Measurements from ENCODE around the gene SLC46A2.

Gene SLC46A2

DNA sequence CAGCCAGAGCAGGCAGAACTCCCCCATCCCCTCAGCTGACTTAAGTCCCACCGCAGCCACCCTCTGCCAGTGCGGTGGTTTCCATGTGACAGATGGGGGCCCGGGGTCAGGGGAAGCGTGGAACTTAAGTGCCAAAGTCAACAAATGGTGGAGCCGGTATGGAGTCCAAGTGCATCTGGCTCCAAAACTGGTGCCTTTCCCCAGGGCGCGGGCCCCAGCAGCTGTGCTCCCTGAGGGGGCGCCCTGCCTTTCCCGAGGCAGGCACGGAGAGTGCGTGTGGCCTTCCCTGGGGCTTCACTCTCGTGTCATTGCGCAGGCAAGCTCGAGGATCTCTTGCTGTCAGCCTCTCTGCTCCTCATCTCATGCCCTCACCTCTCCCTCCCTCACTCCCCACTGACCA is 33.8 kb downstream of the SLC46A2 start:
- FAIRE-seq: no peak

DNA sequence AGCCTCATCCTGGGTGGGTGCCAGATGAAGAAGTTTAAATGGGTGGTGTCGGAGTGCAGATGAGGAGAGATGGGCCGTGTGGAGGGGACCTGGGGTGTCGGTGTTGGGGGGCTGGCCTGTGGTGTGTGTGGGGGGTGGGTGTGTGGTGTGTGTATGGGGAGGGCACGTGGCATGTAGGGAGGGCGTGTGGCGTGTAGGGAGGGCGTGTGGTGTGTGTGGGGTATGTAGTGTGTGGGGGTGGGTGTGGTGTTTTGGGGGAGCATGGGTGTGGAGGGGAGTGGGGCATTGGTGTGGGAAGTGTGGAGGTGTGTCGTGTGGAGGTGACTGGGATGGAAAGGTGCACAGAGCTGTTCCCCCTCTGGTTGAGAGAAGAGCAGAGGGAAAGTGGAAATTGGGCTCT is 34.5 kb downstream of the SLC46A2 start:
- no peak for FAIRE-seq

DNA sequence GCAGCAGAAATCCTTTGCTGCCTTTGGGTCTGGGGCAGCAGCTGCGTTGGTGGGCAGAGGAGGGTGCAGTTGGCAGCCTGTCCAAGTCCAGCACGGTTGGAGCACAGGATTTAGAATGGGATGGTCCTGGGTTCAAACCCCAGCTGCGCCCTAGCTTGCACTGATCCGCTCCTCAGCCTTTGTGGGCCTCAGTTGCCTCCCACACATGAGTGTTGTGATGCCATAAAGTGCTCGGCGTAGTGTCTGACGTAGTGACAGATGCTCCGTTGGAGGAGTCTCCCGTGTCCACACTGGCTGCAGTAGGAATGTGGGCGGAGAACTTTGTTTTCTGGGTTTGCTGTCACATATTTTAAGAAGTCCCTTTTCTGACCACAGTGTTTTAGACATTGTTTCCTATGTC is 36.0 kb downstream of the SLC46A2 start:
- FAIRE-seq: no peak

- FAIRE-seq: no peak
Measured at GRCh38 chr9:112853882-112854585, 36.6 kb downstream of the SLC46A2 start.

DNA sequence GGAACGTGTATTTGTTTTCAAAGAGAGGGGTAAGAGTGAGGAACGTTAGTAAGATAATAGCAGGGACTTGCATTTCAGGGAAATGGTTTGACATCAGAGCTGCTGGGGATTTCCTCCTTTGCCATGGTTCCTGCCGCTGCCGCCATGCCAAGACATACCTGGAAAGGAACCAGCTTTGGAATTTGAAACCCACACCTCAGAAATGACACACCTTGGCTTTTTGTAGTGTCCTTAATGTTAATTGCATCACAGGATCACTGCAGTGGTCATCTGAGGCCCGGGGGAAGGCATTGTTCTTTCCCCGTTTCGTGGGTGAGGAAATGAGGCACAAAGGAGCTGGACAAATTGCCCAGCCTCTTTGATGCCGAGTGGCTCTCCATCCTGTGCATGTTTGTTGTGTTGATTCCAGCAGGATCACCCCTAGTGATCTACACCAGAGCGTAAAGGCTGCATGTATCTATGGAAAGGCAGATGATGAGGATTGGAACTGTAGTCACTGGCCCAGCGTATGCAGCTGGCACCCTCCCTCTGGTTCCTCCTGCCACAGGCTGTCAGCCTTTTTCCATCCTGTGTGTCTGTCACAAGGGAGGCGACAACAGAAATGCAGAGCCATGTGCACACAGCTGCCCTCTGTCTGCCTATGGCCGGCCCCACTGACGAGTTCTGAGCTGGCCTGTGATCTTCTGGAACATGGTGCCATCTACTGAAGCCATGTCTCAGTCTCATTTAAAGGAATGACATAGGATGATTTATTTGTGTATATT is 37.8 kb downstream of the SLC46A2 start:
- FAIRE-seq: no peak

DNA sequence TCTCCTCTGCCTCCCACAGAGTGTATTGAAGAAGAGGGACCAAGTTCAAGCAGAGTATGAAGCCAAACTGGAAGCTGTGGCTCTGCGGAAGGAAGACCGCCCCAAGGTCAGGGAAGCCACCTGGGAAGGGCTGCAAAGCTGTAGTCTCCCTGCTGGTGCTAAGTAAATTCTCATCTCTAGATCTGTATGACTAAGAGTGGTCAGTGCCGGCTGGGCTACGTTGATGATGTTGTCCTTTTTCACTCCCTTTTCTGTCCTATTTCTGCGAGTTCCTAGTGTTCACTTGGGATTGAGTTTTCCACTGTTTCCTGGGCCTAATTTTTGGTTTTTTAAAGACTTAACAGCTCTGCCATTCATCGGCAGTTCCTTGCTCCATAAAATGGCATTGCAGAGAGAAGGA is 39.8 kb downstream of the SLC46A2 start:
- no peak for FAIRE-seq

DNA sequence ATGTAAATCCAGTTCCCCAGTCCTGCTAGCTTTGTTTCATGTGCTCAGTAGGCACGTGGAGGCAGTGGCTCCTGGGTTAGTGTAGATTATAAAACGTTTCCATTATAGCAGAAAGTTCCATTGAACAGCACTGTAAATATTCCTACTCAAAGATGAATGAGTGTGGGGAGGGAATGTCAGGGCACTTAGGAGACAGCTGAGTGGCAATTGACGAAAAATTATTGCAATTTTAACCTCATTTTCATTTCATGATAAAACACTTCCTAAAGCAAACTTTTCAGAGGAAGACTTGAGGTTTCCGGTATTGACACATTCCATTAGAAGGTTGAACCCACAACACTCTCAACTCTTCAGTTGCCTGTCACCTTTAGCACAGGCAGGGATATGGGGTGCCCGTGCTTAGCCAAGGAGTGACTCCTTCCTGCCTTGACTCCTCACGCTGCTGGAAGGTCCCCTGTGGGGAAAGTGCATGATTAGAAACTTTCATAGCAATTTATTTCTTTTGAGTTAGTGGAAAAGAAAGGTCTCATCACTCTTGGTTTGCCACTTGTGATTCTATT is 41.2 kb downstream of the SLC46A2 start:
- no peak for FAIRE-seq

DNA sequence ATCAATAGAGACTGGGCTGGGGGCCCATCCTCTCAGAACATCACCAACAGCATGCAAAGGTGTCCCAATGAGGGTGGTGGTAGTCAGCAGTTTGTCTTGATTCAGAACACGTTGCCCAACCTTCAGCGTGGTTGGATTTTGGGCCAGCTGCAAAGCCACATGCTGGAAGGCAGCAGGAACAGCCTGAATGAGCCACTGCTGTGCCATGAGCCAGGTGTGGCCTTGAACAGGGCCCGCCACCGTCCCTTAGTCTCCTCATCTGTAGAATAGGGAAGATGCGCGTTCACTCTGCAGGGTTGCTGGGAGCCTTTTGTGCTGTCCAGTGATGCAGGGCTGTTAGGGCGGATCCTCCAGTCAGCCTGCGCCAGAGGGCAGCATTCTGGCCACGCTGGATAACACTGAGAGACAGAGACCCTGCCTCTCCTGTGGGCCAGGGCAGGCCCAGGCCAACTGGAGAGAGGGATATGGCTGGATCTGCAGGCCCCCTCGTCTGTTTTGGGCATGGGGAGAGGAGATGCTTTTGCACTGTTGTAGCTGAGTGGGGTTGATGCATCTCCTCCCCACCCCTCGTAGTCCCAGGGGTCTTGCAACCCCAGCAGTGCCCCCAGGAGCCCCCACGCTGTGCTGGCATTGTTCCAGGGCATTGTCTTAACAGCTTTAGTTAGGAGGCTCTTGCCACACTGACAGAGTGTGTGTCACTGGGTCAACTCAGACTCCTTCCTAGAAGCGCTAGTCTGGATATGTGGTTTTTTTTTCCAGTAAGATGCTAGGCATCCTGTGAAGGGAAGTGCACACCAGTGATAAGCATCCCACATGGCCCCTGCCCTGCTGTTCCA is 42.1 kb downstream of the SLC46A2 start:
- FAIRE-seq: no peak

DNA sequence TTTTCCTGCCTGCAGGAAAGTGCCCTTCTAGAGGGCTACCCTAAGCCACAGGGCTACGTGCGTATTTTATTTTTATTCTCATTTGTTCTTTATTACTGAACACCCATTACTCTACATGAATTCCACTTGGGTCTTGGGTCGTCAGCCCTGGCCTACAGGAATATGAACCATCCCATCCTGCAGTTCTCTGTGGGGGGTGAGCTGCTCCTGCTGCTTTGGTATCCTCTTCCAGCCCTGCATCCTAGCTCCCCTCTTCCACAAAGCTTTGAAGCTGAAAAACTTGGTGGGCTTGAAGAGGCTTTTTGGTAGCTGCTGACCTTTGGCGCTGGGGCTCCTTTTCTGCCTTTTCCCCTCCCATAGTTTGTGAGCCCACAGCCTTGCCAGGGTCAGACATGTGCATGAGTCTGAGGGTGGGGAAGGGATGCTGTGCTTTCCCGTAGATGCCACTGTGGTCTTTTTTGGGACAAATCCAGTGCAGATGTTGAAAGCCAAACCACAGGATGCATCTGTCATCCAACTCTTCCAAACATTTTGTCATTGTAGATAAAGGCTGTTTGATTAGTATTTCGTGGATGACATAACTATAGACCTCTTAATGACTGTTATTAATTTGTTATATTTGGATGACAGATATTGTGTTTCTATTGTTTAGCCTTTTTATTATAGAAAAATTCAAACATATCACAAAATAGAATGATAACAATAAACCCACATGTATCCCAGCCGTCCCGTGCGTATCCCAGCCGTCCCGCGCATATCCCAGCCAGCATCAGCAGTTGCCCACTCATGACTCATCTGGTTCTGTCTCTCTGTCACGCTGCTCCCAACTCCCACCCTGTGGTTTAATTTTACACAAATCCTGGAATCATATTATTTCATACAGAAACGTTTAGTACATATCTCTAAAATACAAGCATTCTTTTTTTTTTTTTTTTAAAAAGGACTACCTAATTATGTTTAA is 43.9 kb downstream of the SLC46A2 start:
- no peak for FAIRE-seq

DNA sequence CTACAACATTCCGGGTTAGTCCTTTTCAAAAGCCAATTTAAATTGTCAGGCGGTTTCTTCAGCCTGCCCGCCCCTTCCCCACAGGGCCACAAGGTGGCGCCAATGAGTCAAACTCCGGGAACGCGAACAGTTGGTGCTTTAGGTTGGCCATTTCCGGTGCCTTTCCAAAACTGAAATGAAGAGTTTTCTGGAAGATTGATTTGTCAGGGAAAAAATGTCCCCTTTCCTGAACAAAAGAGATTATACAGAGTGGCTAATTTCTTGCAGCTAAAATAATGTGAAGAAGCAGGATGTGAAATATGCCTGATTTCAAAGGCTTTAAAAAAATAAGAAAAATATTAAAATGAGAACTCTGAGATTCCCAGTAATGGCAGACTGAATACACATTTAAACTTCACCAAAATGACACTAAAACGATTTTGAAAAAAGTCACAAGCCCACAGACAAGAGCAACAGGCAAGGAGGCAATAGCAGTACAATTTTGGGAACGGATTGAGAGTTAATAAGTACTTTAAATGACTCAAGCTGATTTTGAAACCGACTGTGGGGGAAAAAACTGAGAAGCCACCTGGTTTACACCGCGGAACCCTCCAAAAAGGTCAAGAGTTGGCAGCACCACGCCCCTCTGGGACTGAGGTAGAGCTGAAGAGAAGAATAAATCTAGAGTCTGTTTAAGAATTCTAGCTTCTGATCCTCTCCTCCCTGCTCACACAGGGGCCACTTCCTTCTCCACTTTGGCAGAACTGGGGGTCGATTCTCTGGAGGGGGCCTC is 45.7 kb downstream of the SLC46A2 start:
- FAIRE-seq: peak; percentile 5

DNA sequence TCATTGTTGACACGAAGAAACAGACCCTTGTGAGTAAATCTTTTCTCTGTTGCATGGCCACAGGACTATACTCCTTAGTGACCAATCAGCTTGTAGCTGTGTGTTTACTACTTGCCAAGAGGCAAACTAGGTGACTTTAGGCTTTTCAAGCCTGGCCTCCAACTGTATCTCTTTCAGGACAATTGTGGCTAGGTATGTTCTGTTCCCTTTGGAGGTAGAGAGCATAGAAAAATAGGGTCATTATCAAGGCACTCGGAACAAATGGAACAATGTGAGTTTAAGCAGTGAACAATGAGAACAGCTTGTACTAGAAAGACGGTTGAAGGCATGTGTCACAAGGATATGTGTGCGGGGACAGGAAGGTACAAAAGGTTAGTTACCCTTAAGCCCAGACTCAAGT is 48.1 kb downstream of the SLC46A2 start:
- FAIRE-seq: no peak

- no peak for FAIRE-seq
Measured at GRCh38 chr9:112841261-112841660, 49.4 kb downstream of the SLC46A2 start.

DNA sequence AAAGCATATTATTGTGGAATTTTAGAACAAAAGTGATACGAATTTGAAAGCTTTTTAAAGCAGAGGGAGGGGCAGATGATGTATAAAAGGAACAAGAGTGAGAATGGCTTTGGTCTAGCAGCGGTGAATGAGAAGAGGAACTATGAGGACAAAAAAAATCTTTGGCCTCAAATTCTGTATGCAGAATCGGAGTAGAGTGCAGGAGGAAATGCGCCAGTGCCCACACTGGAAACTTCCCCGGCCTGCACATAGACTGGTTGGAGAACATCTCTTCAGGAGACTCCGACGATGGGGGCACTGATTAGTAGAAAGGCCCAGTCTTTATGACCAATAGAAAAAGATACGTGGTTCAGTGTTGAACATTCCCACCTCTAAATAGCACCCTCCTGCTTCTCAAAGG is 51.3 kb downstream of the SLC46A2 start:
- no peak for FAIRE-seq

- no peak for FAIRE-seq
Measured at GRCh38 chr9:112838342-112838741, 52.3 kb downstream of the SLC46A2 start.

DNA sequence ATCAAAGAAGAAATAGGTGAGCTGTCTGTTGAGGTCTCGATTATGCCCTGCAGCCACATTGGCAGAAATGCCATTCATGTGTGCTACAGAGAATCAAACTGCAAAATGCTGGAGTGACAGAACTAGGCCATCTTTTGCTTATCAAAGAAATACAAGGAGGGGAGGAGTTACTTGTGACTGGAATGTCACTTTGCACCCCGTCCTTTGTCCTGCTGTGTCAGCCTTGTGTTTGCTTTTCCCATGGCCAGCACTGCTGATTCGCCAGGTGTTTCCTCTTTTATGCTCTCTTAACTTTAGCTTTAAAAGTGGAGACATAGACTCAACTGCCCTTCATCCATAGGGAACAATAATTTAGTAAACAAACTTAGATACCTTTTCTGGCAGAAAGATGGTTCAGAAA is 54.3 kb downstream of the SLC46A2 start:
- FAIRE-seq: no peak

DNA sequence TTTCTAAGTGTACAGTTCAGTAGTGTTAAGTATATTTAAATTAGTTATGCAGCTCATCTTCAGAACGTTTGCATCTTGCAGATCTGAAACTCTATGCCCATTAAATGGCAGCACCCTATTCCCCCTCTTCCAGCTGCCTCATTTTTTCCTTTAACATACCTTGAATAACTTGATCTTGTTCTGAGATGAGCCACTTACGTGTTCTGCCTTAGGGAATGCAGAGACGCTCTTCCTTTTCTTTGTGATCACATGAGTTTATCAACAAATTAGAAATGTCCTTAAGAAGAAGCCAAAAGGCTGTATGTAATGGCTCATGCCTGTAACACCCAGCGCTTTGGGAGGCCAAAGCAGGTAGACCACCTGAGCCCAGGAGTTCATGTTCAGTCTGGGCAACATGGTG is 57.6 kb downstream of the SLC46A2 start:
- no peak for FAIRE-seq

- no peak for FAIRE-seq
Measured at GRCh38 chr9:112831969-112832368, 58.7 kb downstream of the SLC46A2 start.

DNA sequence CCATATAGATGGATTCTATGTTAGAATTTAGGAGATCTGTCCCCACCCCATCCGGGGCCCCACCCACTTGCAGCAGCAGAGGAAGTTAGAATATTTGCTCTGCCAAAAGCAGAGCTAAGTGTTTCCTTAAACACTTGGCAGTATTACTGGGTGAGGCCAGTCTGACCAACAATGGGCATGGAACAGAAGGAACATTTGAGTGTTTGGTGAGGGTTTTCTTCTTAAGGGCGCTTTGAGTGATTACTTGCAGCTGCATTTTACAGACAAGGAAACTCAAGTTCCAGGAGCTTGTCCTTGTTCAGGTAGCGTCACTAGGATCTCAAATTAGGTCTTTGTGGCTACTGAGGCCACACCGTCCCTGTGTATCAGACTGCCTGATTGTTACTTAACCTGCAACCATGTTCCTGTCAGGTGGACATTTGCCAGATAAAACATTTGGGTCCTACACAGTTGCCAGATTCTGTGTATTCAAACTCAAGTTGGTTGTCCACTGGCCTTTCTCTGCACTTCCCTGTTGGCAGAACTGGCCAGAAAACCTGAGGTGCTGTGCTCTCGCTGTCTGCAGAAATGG is 59.3 kb downstream of the SLC46A2 start:
- no peak for FAIRE-seq

All from TTC549 (cell line).